NCI-H460 (cell line): ENCODE data around the gene GTPBP1. TPM values are rescaled to one million over a fixed set of nuclear protein-coding genes. Genes with fewer than 3 reads are reported as not detected.
A peak's percentile ranks its signal among the peaks of the same experiment; 100 is the strongest.

Experiments used
- DNase-seq: peaks from one replicate; pipeline ENCODE4 v3.0.0-alpha.2; 2016; ENCODE audit warnings: low read depth; ENCODE audit errors: extremely low read depth
- polyA plus RNA-seq: library from polyadenylated mRNA; depleted of rRNA; stranded (reverse); fragments of >200 nt; gene quantifications from 2 replicates; pipeline ENCODE4 v1.2.3, GENCODE V29; 2014; cell fraction: nucleus; rRNA removed
- total RNA-seq: library from RNA; depleted of rRNA; stranded (reverse); fragments of >200 nt; shearing (Covaris generic); gene quantifications from 2 replicates; pipeline ENCODE4 v1.2.3, GENCODE V29; 2014; rRNA removed

GTPBP1 gene
- total RNA-seq, result 9.8 and 12.3 TPM in 2 replicates
- 9.4 and 21.0 TPM in 2 replicates for polyA plus RNA-seq

DNA sequence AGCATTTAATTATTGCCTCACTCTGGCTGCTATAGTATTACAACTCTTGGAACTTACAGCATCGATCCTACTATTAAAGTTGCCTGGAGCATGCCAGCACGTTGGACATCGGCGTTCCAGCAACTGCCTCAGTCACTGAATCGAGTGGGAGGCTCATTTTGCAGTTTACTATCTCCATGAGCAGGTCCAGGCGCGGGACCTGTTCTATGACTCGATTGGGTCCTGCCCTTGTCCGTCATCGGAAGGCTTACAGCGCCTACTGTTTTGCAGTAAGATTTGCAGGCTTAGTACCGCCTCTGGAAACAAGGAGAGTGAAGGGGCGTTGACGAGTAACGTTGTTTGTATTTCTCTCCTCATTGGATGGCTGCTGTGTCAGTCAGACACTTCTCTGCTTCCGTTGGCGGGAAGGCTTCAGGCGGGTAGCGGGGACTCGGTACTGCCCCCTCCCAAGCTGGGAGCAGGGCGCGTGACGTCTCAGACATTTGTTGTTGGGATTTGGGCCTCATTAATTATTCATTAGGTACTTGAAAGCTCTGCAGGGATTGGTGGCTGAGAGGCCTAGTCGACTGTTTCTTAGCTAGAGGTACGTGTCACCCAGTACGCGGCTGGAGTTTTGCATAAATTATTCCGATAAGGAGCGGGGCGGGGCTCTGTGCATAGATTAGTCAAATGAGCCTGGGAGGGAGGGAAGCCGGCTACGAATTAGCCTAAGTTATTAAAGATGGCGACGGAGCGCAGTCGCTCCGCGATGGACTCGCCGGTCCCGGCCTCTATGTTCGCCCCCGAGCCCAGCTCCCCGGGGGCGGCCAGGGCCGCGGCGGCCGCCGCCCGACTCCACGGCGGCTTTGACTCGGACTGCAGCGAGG lies at the start of gene GTPBP1:
Gene GTPBP1 (plus strand): TSS at position 710 of the 866 bp plus-strand sequence. CDS start 12 bp downstream, at position 722.
- peak; percentile 94 for DNase-seq

GRCh38 chr22:38656256-38657044 lies 49.3 kb upstream of the GTPBP1 start, which contains the start of the genes CBY1 and FAM227A:
Gene CBY1 (plus strand): TSS chr22:38656638. CDS start chr22:38668055, 11,417 bp downstream.
Gene FAM227A (minus strand): TSS chr22:38656392. CDS start chr22:38650168, 6,224 bp downstream.
- peak; percentile 38 for DNase-seq

- no peak for DNase-seq
Observed at GRCh38 chr22:38657045-38657909, 48.5 kb upstream of the GTPBP1 start.

- DNase-seq, result no peak
Observed at GRCh38 chr22:38674888-38675287, 30.9 kb upstream of the GTPBP1 start.

DNA sequence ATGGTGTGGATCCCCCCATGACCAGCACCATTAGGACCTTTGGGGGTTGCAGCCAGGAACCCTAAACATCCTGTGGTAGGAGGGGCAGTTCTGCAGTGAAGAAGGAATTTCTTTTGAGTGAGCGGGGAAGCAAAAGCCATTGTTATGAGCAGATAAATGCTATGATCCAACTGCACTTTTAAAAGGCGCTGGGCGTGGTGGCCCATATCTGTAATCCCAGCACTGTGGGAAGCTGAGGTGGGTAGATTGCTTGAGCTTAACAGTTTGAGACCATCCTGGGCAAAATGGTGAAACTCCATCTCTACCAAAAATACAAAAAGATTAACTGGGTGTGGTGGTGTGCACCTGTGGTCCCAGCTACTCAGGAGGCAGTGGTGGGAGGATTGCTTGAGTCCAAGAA lies 29.9 kb upstream of the GTPBP1 start:
- DNase-seq, result no peak

- DNase-seq, result peak; percentile 49
Observed at GRCh38 chr22:38681582-38682335, 24.0 kb upstream of the GTPBP1 start, which contains the start of gene TOMM22. Gene TOMM22 (plus strand): TSS chr22:38681957. CDS start chr22:38681979, 22 bp downstream.

GRCh38 chr22:38684895-38685294 lies 20.8 kb upstream of the GTPBP1 start:
- DNase-seq, result no peak

GRCh38 chr22:38685761-38686160 lies 20.0 kb upstream of the GTPBP1 start:
- no peak for DNase-seq

GRCh38 chr22:38689651-38690050 lies 16.1 kb upstream of the GTPBP1 start:
- DNase-seq, result no peak

DNA sequence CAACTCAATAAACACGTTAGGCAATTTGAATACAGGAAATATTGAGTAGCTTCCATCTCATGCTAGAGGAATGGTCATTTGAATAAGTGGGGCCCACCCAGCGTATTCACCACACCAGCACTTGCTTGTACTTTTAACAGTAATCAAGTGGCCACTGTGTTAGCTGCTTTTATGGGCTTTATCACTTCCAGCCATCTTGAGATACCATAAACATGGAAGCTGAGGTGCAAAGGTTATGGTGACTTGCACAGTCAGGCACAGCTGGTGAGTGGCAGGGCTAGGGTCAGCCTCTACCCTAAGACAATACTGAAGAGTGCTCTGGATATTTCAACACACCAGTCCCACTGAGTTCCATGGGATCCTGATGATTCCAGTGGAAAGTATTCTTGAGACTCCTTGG lies 11.7 kb upstream of the GTPBP1 start:
- no peak for DNase-seq

DNA sequence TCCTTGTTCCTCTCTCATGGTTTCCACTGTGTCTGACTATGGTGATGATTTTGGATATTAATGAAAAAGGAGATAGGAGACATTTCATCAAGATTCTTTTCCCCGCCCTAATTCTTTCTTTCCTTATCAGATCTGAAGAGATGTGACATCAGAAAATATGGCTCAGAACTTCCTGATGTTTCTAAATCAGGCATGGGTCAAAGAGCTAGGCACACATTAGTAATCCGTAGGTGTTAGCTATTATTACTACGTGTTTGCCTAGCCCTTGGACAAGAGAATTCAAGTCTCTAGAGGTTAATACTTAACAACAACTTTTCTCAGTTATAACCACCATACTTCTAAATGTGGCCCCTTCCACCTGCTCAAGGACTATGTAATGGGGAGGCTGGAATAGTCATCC lies 10.8 kb upstream of the GTPBP1 start:
- no peak for DNase-seq

GRCh38 chr22:38696606-38697424 lies 8.9 kb upstream of the GTPBP1 start:
- DNase-seq, result peak; percentile 30

- DNase-seq, result no peak
Observed at GRCh38 chr22:38697425-38698089, 8.2 kb upstream of the GTPBP1 start.

DNA sequence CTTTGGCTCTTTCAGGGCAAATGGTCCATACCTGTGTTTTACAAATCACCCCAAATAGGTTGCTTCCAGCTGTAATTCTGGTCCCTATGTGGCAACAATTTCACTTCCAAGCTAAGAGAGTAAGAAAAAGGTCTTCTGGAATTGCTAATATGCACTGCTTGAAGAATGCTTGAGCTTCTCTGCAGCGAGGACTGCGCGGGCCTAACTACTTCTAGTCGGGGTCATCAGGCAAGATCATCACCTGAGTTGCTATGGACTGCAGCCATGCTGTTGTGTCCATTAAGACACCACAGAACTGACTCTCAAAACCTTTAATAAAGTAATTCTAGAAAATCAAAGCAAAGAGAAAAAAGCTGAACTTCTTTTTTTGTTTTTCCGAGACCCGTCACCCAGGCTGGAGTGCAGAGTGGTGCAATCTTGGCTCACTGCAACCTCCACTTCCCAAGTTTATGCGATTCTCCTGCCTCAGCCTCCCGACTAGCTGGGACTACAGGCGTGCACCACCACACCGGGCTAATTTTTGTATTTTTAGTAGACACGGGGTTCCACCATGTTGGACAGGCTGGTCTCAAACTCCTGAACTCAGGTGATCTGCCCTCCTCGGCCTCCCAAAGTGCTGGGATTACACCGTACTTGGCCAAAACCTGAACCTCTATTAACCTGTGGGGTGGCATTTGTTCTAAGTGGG lies 7.2 kb upstream of the GTPBP1 start:
- no peak for DNase-seq

- no peak for DNase-seq
Observed at GRCh38 chr22:38699143-38699542, 6.6 kb upstream of the GTPBP1 start.

- DNase-seq, result no peak
Observed at GRCh38 chr22:38699784-38700183, 6.0 kb upstream of the GTPBP1 start.

DNA sequence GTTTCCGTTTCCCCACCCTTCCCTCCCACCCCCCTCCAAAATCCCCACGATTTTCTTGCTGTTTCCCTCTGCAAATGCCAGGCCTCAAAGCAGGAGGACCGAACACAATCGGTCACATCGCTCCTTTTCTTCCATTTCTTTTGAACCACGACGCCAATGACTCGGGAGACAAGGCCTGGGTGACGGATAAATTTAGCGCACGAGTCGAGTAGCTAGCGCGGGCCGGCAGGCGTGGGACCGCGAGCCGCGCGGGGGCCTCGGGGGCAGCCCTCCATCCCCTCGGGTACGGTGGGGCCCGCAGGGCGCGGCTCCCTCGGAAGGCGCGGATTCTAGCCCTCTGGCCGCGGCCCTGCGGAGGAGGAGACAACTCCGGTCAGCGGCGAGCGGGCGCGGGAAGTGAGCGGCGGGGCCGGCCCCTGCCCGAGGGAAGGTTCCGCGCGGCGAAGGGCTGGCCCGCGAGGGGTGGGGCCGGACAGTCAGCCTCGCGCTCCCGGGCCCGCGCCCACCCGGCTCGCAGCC lies 5.4 kb upstream of the GTPBP1 start:
- DNase-seq, result peak; percentile 12
